Bone marrow (tissue), 2 donors: ENCODE data around the gene OGA.
A peak's percentile ranks its signal among the peaks of the same experiment; 100 is the strongest.

Source experiments
- DNase-seq, 2 donors: peaks; one replicate each; lab custom pipeline; 2025; lab: John Stamatoyannopoulos, UW

The OGA gene

DNA sequence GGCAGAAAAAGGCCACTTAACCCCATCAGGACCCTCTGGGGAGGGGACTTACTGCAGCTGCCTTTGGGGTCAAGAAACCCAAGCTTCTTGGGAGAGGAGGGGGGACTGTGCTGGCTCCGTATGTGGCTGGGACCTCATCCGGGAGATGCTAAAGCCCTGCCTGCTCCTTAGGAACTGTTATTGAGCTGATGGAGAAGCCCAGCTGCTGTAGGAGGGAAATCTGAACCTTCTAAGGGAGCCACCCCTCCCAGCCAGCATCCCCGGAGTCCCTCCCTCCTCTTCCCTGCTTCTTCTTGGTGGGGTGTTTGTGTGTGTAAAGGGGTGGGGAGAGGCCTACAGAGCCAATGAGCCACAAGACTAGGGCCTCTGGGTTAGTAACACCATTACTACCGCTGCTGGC, 17.1 kb upstream of the OGA start:
- DNase-seq = no peak

DNA sequence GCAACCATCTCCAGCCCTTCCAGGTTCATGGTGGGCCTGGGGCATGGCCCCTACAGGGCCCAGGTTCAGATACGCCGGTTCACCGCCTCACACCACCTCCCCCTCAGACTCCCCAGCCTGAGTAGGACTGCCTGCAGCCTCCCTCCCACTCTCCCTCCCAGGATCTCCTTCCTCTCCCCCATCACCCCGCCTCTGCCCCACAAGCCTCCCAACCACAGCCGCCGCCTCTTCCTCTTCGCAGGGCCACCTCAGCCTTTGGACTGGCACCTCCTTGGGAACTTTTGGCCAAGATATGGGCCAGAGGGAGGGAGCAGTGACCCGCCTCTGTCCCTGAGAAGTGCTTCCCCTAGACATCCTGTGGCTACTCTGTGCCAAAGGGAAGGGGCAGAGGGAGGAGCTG, 16.1 kb upstream of the OGA start:
- peak; percentile 22 to 31 for DNase-seq

DNA sequence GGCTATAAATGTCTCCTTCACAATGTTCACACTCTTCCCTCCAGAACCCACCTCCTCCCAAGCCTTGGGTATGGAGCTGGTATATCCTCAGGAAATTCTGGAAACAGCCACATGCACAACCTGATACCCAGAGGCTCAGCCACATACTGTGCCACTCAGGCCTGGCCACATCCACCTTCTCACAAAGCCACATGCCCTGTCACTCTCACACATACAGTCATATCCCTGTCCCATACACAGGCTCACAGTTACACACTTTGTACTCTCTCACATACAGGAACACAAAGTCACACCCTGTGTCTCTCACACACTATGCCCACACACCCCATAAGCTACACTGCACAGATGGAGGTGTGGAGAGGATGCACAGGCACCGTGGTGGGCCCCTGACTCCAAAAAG, 15.2 kb upstream of the OGA start:
- DNase-seq = no peak

GRCh38 chr10:101832325-101832771, 14.1 kb upstream of the OGA start:
- DNase-seq = no peak

DNA sequence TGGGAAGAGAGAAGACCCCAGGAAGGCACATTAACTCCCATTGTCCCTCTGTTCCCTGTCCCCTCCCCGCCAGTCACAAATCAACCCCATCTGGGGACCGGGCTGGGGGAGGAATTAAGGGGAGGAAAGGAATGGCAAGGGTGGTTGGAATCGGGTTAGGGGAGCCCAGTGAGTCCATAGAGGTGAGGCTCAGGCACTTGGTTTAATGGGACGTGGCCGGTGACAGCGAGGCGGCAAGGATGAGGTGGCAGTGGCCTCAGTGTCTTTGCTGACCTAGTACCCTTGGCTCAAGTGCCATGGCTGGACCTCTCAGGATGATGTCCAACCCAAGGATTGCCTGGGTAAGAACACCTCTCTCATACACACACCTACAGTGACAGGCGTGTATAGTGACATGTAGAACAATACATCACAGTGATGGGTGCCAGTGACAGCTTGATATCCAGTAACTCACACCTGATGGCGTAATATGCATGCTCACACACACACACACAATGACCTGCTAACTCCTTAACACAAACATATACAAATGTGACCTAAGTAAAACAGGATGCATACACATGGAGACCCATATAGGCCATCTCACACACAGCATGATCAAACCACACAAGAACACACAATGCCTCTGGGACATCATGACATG, 13.0 kb upstream of the OGA start:
- DNase-seq = no peak

- peak; percentile 80 to 88 for DNase-seq
Measured at GRCh38 chr10:101830322-101831168, 12.3 kb upstream of the OGA start.

DNA sequence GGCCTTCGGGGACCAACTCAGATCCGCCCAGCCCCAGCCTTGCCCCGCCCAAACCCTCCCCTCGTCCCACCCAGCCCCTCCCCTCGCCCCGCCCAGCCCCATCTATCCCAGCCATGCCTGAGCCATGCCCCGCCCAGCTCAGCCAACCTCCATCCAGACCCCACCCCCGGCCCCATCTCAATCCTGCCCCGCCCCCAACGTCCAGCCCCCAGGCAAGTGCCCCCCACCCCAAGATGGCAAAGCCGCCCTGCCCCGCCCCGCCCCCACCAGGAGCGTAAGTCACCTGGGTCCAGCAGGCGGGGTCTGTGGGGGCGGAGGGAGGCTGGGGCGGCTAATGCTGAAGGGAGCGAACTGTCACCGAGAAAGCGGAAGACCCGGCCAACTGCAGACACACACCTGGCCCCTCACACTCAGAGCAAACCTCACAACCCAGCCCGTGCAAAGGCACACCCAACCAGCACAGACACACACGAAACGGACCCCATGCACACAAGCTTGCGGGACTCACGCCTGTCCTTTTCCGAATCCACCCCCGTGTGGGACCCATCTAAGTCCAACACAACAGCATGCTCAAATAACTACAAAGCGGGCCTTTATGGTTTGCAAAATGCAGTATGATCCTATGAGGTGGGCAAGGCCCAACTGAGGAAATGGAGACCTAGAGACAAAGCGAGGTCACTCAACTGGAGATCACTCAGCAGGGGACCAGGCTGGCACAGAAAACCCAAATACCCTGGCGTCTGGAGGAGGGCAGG, 11.5 kb upstream of the OGA start:
- no peak for DNase-seq

GRCh38 chr10:101828766-101829551, 10.7 kb upstream of the OGA start:
- DNase-seq = no peak

- no peak for DNase-seq
Measured at GRCh38 chr10:101827919-101828600, 9.8 kb upstream of the OGA start.

DNA sequence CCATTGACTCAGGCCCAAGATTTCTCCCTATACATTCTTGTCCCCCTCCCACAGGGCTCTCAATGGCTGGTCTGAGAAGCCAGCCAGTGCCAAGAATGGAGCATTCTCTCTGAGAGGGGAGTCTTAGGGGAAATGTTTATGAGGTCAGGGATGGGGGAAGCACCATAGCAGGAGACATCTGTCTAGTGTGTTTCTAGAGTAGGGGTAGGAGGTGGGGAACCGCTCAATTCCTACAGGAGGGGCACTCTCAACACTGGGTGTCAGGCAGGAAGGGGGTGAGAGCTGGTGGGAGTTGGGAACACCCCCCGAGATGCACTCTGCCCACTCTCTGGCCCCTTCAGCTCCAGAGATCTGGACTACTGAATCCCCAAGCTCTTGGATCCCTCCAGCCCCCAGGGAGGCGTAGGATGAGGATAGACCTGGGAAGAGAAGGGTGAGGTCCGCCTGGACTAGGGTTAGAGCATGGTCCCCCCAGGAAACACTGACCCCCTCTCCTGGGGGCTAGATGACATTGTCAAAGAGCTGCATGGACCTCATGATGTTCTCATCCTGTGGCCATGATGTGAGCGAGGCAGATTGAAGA, 8.7 kb upstream of the OGA start:
- DNase-seq = no peak

DNA sequence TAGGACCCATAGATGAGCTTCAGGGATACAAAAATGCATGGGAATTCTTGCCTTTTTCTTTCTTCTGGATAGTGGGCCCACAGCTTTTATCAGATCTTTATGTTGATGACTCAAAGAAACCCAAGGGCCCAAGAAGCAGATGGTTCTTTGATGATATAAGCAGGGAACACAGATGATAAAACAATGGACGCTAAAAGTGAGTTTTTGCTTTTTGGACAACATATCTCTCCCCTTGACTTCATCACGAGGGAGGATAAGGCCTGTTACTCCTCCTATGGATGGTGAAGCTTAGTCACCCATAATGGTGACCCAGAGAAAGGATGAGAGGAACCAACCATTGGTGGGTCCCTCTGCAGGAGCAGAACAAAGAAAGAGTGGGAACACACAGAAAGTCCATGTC, 6.5 kb upstream of the OGA start:
- no peak for DNase-seq

- no peak for DNase-seq
Measured at GRCh38 chr10:101818872-101819633, 809 bp upstream of the OGA start.

DNA sequence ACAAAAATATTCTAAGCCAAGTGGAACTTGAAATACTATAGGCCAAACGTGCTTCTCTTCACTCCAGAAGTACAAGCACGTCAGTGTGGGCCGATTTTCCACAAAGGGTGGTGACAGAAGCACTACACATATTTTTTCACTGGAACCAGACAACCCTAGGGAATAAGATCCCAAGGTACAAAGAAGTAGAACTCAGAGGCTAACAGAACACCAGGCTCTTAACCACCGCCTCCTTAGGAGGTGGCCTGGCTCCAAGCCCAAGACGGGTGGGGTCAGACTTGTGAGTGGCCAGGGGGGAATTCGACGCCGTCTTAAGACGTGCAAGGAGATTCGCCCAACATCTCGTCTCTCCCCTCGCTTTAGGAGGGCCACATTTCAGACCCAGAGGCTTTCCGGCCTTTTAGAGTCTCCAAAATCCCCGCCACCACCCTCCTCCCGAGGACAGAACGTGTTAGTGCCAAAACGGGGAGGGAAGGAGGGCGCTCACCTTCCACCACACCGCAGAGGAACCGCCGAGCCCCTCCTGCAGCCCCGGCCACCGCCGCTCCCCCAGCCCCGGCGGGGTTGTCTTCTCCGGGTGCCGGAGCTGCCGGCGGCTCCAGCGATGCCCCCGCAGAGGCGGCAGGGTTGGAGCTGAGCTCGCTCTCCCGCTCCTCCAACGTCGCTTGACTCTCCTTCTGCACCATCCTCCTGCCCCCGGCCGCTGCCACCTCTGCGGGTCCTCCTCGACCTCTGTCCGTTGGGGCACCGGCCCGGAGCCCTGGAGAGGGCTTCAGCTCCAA, 716 bp downstream of the OGA start:
- peak in 1 of 2 donors; percentile 13 for DNase-seq

DNA sequence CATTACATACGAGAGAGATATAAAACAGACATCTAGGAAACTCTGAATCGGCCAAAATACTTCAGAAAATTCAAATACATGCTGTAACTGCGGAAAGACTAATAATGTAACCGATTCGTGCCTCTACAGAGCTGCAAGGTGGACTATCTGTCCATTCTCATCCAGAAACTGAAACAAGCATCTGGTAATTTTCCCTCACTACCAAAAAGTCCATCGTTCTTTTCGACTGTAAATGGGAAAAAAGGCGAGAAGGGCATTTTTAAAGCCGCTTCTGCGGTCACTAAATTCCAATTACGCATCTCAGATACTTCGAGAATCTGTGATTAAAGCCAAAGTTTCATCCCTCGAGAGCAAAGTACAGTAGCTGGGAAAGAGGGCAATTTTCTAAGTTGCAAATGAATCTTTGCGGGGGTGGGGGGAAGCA, 1.3 kb downstream of the OGA start:
- DNase-seq = no peak

DNA sequence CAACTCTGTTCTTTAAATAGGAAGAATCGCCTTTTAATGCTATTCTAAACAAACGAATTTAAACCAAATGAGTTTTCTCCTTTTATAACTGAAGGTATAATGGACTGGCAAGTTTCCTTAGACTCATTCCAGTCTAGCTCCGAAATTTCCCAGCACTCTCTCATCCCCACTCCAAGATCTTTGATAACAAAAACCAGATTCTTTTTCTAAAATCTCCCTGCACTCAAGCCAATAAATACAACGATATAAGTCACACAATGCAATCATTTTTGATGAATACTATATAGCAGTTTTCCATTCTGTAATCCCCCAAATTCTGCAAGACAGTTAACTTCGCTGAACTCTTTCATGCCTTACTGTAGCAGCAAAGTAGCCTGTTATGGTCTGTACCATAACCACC, 1.9 kb downstream of the OGA start:
- no peak for DNase-seq

DNA sequence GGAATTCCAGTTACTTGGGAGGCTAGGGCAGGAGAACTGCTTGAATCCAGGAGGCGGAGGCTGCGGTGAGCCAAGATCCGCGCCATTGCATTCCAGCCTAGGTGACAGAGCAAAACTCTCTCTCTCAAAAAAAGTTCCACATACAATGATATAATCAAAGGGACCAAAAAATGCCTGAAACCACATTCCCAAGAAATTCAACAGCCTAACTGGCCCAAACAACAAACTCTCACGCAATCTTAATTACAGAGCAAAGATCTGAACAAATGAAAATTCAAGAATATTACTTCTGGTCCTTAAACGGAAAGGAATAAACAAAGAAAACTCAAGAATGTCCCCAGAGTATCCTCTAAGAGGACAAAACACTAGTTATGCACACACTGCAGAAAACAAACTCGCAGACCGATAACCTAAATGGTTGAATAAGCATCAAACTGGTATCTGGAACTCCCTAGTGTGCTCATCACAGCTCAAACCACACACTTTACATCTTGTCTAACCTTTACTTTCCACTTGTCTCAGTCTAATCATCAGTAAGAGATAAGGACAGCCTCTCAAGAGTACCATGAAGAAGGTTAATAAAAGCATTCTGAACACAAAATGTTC, 3.7 kb downstream of the OGA start:
- no peak for DNase-seq

DNA sequence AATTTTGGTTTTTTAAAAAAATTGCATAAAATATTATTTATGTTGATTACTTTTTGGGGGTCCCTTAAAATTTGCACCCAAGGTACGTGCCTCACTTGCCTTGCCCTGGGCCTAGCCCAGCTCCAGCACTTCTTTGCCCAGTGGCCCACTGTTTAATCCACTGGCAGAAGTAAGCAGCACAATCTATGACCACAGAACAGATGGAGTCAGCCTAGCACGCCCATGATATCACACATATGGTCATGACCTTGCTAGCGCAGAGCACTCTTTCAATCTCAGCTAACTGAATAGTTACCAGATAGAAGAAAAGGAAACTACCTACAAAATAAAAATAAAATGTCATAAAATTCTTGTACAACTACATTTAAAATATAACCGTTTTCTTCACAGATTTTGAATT, 5.6 kb downstream of the OGA start:
- no peak for DNase-seq

- no peak for DNase-seq
Measured at GRCh38 chr10:101807158-101807557, 11.1 kb downstream of the OGA start.

GRCh38 chr10:101803511-101803910, 14.7 kb downstream of the OGA start:
- no peak for DNase-seq
